HG03196 (cell line): ENCODE data around the gene RFESD.
"Not testable (repeated sequence)": the region's sequence is repeated elsewhere in the genome, so short reads cannot be mapped to it uniquely, and the experiment has no call there.

ENCODE experiments used
- ATAC-seq: cut with Tn5 transposase; IDR thresholded peaks from one replicate; pipeline ENCODE4 v1.9.1; 2021; ENCODE audit not compliant: unreplicated experiment

The RFESD gene

DNA sequence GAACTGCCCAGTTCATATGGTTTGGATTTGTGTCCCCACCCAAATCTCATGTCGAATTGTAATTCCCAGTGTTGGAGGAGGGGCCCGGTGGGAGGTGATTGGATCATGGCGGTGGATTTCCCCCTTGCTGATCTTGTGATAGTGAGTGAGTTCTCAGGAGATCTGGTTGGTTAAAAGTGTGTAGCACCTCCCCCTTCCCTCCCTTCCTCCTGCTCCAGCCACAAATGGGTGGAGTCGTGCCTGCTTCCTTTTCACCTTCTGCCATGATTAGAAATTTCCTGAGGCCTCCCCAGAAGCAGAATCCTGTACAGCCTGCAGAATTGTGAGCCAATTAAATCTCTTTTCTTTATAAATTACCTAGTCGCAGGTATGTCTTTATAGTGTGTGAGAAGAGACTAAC lies 59.6 kb downstream of the RFESD start:
- not testable (repeated sequence) for ATAC-seq

- ATAC-seq = no peak
These were observed 60.5 kb downstream of the RFESD start for GRCh38 chr5:95707055-95707454.
